Mucosa of gallbladder (tissue), 1 donor: ENCODE measurements around the gene EVC2. TPM values are rescaled to one million over a fixed set of nuclear protein-coding genes. Genes with fewer than 3 reads are reported as not detected.

Experiments used
- DNase-seq: peaks from one replicate; pipeline ENCODE4 v3.0.0-alpha.2; 2020; ENCODE audit warnings: low spot score
- total RNA-seq: library from RNA; stranded (reverse); gene quantifications from one replicate; pipeline ENCODE4 v1.2.1, GENCODE V29; 2021
- donor health status: DM: no; HTN: no; CAD: no.

The EVC2 gene, protein sequence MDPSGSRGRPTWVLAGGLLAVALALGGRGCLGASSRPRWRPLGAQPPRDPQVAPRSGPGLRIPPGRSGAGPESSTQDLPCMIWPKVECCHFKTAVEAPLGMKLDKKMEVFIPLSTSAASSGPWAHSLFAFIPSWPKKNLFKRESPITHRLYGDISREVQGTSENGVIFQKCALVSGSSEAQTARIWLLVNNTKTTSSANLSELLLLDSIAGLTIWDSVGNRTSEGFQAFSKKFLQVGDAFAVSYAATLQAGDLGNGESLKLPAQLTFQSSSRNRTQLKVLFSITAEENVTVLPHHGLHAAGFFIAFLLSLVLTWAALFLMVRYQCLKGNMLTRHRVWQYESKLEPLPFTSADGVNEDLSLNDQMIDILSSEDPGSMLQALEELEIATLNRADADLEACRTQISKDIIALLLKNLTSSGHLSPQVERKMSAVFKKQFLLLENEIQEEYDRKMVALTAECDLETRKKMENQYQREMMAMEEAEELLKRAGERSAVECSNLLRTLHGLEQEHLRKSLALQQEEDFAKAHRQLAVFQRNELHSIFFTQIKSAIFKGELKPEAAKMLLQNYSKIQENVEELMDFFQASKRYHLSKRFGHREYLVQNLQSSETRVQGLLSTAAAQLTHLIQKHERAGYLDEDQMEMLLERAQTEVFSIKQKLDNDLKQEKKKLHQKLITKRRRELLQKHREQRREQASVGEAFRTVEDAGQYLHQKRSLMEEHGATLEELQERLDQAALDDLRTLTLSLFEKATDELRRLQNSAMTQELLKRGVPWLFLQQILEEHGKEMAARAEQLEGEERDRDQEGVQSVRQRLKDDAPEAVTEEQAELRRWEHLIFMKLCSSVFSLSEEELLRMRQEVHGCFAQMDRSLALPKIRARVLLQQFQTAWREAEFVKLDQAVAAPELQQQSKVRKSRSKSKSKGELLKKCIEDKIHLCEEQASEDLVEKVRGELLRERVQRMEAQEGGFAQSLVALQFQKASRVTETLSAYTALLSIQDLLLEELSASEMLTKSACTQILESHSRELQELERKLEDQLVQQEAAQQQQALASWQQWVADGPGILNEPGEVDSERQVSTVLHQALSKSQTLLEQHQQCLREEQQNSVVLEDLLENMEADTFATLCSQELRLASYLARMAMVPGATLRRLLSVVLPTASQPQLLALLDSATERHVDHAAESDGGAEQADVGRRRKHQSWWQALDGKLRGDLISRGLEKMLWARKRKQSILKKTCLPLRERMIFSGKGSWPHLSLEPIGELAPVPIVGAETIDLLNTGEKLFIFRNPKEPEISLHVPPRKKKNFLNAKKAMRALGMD
- total RNA-seq, result 7.1 TPM

DNA sequence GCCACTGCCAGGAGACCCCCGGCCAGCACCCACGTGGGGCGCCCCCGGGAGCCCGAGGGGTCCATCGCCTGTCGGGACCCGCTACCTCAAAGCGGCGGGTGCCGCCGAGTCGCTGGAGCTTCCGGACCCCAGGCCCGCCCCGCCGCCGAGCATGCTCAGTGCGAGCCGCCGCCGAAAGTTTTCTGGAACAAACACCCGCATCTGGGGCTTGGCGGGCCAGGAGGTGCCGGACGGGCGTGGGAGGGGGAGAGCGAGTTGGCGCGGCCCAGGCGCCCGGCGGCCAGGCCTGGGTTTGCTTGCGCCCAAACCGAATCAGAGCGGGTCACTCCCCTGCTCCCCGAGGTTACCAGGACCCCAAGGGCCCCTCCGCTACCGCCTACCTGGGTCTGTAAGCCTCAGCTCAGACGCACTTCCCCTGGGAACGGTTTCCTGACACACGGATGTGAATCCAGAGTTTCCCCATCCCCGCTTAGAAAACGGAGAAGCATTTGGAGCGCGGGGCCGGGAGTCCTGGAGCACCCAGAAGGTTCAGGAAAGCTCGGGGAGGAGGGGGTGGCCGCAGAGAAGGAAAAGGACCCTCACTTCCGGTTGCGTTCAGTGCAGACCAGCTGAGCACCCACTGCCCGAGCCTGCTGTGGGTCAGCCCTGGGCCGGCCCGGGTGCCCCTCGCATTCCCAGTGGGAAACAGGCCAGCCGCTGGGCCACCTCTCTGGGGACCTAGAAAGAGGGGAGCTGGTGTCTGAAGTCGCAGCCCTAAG is at the start of gene EVC2:
Gene EVC2 (minus strand): TSS at position 111 of the 758 bp plus-strand sequence. CDS start 46 bp downstream, at position 65.
- peak; percentile 55 for DNase-seq

GRCh38 chr4:5757954-5758353 is 49.6 kb upstream of the EVC2 start:
- no peak for DNase-seq

DNA sequence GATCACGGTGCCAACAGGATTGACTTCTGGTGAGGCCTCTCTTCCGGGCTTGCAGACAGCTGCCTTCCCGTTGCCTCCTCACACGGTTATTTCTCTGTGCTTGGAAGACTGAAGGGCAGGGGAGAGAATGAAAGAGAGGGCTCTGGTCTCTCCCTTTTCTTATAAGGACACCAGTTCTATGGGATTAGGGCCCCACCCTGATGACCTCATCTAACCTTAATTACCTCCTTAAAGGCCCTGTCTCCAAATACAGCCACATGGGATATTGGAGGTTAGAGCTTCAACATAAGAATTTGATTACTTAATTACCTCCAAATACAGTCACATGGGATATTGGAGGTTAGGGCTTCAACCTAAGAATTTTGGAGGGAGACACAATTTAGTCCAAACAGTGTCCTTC is 49.2 kb upstream of the EVC2 start:
- DNase-seq, result no peak

DNA sequence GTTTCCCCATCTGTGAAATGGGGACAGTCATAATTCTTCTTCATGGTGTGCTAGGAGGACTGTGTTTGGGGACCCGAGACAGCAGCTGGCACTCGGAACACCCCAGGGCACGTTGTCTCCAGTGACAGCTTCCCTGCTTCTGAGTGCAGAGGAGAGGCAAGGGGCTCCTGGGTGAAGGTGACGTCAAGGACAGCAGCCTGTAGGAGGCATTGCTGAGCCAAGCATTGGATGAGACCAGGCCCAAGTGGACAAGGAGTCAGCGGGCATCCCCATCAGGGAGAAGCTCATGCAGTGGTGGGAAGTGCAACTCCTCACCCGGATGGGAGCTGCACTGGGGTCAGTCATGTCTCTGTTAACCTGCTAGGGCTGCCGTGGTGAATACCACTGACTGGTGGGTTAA is 48.7 kb upstream of the EVC2 start:
- DNase-seq, result no peak

DNA sequence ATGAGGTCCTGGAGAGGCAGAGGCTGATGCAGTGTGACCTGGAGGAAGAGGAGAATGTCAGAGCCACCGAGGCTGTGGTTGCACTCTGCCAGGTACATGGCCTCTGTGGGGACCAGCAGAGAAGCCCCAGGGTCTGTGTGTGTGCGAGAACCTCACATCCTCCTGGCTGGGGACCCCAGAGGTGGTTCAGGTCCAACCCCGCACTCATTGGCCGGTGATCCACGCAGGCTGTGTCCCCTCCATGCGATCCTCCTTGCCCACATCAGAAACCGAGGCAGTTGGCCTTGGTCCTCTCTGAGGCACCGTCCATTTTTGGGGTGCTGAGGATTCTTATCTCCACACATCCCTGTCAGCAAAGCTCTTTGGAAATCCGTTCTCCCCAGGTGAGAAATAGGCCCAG is 47.9 kb upstream of the EVC2 start:
- DNase-seq, result no peak

- no peak for DNase-seq
Measured at GRCh38 chr4:5755679-5756078, 47.3 kb upstream of the EVC2 start.

DNA sequence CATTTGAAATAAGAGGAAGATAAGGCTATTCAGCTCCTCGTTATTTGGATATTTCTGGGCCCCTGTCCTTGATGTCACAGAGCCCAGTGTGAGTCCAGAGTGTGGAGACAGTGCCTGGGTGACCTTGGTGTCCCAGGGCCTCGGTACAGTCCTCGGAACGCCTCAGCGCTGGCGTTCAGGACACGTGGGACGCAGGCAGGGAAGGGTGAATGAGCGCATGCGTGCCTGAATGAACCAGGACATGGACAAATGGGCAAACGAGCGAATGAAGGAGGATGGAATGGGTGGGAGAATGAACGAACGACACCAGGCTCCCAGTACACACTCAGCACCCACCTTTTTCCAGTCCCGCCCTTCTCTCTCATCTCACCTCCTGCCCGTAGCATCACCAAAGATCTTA is 46.8 kb upstream of the EVC2 start:
- no peak for DNase-seq

DNA sequence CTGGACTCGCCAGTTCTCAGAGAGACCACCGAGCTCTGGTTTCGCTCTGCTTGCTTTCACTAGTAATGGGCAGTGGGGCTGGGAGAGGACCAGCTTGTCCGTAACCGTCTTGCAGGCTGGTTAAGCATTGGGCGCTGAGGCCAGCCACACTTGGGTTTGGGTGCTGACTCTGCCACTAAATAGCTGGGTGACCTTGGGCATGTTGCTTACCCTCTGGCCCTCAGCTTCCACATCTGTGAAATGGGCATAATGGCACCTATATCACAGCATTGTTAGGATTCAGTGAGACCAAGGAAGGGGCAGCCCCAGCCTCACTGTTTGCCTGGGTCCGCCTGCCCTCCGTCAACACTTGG is 46.1 kb upstream of the EVC2 start:
- no peak for DNase-seq

DNA sequence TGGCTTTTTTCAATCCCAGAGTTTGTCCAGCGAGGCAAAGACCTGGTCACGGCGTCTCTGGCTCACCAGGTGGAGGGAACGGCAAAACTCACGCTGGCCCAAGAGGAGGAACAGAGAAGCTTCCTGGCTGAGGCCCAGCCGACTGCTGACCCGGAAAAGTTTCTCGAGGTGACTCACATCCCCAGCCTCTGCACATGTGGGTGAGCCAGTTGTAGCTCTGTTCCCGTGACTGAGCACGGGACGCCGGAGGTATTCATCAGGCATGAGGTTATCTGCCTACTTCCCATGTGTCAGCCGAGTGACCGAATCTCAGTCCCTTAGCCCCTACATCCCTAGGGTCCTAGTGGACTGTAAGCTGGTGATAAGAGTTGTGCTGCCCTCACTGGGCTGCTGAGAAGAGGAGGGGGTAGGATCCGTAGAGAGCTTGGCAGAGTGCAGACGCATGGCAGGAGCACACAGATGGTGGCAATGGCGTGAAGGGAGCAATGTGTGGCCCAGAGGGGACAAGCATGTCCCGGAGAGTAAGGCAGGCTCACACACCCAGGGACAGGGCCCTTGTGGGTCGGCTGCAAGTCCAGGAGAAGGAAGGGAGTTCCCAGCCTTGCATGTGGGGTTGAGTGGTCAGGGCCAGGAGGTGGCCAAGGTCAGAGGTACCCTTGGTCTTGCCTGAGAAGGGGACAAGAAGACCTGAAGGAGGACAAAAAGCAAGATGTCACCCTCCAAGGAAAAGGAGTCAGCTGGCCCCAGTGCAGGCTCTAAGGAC is 45.6 kb upstream of the EVC2 start:
- no peak for DNase-seq

DNA sequence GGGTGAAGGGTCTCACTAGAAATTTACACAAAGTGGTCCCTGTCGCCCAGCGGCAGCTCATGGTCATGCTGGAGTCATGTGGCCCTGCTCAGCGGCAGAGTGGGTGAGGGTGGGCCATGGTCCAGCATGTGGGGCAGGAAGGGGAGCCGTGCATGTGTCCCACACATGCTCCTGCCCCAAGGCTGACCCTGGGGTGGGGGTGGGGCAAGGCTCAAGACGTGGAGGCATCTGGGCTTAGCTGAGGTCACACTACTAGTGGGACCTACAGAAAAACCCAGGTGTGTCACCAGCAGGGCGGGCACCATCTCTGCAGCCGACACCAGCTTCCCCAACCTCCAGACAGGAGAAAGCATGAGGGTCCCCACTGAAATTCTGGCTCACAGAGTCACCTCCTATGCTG is 45.0 kb upstream of the EVC2 start:
- no peak for DNase-seq

DNA sequence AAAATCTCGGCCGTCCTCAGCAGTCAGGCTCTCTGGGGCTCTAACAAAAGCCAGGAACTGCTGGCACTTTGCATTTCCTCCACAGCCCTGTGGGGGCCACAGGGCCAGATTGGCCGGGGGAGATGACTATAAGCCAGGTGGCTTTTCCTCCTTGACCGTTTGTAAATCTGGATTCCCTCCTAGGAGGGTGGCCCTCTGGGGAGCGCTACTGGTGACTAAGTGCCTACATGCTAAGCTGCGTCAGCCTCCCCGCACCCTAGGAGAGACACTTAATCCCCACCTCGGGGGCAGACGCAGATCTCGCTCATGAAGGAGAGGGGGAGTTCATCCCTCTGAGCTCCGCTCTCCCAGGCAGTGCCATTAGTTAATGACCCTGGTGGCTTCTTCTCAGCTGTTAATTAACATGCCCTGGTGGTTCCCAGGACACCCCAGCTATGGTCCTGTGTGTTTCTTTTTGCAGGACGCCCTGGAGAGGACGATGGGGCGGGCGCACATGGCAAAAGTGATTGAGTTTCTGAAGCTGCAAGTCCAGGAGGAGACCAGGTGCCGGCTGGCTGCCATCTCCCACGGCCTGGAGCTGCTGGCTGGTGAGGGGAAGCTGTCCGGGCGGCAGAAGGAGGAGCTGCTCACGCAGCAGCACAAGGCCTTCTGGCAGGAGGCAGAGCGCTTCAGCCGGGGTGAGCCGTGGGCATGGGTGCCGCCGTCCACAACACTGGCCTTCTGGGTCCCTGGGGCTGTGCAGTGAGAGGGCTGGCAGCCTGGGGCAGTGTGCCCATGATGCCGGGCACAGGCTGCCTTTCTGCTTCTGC is 44.2 kb upstream of the EVC2 start:
- DNase-seq, result no peak

DNA sequence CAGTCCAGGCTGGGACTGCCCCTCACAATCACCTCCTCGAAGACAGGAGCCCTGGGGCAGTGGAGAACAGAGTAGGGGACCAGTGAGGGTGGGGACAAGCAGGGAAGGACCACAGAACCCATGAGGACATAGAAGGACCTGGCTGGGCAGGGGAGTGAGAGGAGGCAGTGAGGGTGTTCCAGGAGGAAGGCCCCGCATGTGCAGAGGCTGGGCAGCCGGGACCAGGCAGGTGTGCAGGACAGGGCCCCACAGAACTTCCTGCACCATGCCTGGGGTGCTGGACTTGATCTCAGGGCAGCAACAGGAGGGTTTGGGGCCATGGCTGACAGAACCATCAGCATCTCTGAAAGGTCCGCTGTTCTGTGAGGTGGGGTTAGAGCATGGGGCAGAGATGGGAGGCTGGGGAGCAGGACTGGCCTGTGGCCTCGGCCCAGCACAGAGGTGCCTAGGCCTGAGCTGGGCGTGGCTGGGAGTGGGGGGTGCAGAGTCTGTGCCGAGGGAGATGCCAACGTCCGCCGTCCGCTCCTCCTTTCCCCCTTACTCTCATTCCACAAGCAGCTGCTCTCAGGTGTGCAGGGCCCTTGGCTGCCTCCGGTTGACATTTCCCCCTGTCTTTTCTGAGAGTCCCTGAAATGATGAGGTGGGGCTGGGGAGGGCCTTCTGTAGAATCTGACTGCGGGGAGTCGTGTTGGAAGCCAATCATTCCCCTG is 43.5 kb upstream of the EVC2 start:
- no peak for DNase-seq

DNA sequence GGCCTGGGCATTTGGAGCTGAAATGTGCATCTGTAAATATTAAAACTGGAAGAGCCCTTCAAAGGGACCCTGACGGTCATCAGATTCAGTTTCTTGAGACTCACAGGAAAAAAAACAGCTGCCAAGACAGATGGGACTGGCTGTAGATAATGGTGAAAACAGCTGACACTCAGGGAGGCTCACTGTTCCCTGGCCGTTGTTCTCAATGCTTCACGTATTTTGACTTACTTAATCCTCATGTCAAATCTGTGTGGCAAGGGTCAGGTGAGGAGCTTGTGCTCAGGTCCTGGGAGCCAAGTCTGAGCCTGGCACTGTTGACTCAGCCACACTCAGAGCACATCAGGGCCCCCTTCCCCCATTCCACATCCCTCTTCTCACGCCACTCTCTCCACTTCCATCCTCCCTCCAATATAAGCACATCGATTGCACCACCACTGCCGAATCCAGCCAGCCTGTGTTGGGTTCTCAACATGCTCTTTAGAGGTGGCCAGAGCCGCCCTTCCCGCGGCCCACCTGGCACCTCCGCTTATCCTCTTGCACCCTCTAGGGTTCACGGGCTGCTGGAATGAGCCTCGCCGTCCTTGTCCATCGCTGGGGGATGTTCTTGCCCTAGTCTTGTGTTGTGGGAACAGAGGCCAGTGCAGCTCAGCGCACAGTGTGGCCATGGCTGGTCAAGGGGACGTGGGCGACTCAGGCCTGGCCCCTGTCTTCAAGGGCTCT is 42.7 kb upstream of the EVC2 start:
- DNase-seq, result no peak

DNA sequence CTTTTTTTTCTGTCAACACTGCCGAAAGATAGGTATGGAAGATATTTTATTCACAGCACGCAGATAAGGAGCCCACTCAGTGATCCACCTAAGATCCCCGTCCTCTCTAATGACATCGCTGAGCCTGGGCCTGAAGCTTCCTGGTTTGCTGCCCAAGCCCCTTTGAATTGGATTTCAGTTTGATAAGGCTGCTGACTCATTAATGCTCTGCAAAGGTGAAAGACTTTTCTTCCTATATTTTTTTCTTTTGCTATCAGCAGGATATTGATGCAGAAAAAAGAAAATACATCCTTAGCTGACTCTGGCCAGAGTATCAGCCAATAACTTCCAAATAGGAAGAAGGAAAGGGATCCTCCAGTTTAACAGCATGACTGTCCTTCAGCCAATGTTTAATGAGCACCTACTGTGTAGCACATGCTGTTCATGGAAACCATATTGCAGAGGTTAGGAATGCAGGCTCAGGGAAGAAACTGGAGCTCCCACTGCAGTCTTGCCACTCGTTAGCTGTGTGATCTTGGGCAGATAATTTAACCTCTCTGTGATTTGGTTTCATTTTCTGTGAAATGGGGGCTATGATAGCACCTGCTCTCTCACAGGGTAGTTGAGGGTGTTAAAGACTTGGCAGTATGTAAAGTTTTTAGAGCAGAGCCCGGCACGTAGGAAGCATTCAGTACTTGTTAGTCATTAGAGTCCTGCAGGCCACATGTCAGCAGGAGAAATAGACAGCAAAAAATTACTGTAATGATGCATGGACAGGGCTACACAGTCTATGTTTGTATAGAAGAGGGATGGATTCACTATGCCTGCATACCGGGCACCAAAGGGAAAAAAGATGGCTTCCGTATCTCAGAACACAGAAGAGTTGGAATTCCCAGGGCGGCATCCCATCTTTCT is 41.9 kb upstream of the EVC2 start:
- no peak for DNase-seq

DNA sequence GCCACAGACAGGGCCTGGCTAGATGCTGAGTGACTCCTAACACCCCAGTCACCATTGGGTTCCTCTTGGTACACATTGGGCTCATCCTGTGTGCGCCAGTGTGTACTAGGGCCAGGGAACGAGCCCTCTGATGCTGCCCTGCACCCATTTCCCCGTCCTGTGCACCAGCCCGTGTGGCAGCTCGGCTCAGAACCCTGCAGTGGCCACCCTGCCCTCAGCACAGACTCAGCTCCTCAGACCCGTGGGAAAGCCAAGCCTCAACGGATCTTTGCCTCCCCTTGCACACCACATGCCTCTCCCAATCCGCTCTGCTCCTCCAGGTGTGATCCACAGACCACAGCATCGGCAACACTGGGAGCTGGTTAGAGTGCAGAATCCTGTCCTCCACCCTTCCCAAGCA is 41.2 kb upstream of the EVC2 start:
- DNase-seq, result no peak

DNA sequence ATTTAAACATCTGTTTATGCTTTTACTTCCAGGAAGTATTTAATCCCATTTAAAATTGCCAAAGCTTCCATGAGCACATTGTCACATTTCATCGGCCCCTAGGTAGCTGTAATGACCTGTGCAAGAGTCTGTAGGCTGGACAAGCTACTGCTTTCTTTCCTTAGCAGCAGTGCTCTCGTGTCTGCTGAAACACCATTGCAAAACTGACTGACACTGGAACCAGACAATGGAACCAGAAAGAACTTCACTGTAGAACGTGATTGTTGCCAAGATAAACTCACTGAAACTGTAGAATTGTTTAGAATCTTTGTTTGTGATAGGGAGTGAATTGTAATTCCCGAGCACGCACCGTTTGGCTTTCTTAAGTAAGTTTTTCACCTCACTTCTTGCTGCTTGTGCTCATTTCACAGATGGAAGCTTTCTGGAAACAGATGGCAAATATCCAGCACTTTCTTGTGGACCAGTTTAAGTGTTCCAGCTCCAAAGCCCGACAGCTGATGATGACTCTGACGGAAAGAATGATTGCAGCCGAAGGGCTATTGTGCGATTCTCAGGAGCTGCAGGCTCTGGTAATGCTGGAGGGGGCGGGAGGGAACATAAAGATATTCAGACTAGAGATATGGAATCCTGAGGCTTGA is 39.5 kb upstream of the EVC2 start:
- no peak for DNase-seq
